Mucosa of rectum (tissue), 2 donors: ENCODE results near the gene TRIP6.

Source experiments
- H3K27ac ChIP-seq, 2 donors: one replicate each; pipeline ENCODE4 v1.7.0; 2013; ENCODE audit warnings: inconsistent platforms in 2 of 2, low read depth in 2 of 2, low read length in 2 of 2
- H3K27me3 ChIP-seq, 2 donors: one replicate each; pipeline ENCODE4 v1.7.0; 2013; ENCODE audit warnings: low read length in 2 of 2; ENCODE audit not compliant: control insufficient read depth in 2 of 2, insufficient read depth in 2 of 2
- H3K36me3 ChIP-seq, 2 donors: one replicate each; pipeline ENCODE4 v1.7.0; 2013; ENCODE audit warnings: low read length in 2 of 2; ENCODE audit not compliant: control insufficient read depth in 2 of 2, insufficient read depth in 2 of 2
- H3K4me1 ChIP-seq, 2 donors: one replicate each; pipeline ENCODE4 v1.7.0; 2013; ENCODE audit warnings: low read length in 2 of 2, mild to moderate bottlenecking in 1 of 2; ENCODE audit not compliant: control insufficient read depth in 2 of 2, insufficient read depth in 2 of 2
- H3K4me3 ChIP-seq, 2 donors: one replicate each; pipeline ENCODE4 v1.7.0; 2013; ENCODE audit warnings: low read length in 2 of 2
- H3K9ac ChIP-seq, 2 donors: one replicate each; pipeline ENCODE4 v1.7.0; 2013; ENCODE audit warnings: low read length in 2 of 2, low read depth in 1 of 2, mild to moderate bottlenecking in 1 of 2
- H3K9me3 ChIP-seq, 2 donors: one replicate each; pipeline ENCODE4 v1.7.0; 2013; ENCODE audit warnings: low read length in 2 of 2; ENCODE audit not compliant: control insufficient read depth in 2 of 2
- donor health status: healthy.
- donor health status: Normal muscosa, but diverticular disease.

TRIP6 gene

DNA sequence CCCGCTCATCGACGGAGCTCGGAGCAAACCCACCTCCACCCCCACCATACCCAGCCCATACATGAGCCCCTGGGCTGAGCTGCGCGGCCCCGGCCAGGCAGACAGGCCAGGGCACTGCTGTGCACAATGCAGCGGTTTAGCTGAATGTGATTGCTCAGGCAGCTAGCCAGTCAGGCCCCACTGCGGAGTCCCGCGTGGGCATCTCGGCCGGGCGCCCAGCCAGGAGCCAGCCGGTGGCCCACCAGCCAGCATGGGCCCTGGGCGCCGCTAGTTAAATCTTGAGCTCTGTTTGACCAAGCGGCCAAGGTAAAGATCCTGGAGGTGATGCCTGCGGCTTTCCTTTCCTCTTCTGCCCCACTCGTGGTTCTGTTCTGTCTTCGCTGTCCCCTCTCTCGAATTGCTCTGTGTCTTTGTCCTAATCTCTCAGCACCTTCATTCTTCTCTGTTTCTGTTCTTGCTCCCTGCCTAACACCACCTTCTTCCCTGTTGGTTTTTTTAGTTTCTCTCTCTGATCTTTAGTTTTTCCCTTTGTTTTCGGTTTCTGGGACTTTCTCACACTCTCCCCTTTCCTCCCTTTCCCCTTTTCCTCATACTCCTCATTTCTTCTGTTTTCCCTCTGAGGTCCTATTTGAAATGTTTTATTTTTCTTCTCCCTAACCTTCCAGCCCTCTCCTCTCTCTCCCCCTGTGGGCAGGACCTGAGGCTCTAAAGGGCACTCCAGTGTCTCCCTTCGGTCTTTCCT, 15.8 kb downstream of the TRIP6 start:
- Histone ChIP-seq H3K9ac (no peak overlapping the region), H3K9me3 (no peaks in the 10 kb centered on the region), H3K4me3 (no peak overlapping the region), H3K4me1 (peaks cover 11% of the 10 kb centered on the region in 2 donors), H3K27me3 (no peaks in the 10 kb centered on the region), H3K36me3 (peaks cover 63 to 77% of the 10 kb centered on the region in 2 donors), H3K27ac (no peak overlapping the region)

DNA sequence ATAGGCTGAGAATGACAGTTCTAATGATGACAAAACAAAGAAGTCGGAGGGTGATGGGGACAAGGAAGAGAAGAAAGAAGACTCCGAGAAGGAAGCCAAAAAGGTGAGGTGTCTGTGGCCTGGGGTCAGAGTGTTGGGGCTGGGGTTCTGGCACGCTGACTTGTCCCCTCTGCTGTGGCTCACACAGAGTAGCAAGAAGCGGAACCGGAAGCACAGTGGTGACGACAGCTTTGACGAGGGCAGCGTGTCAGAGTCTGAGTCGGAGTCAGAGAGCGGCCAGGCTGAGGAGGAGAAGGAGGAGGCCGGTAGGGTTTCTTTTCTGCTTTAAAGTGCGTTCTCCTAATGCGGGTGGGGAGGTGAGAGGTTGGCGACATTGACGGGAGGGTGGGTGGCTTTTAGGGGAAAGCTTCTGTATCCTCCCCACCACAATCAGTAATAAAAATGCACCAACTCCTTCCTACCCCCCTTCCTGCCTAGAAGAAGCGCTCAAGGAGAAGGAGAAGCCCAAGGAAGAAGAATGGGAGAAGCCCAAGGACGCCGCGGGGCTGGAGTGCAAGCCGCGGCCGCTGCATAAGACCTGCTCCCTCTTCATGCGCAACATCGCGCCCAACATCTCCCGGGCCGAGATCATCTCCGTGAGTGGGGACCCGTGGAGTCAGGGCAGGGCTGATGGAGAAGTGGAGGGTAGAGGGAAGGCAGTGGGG, 17.7 kb downstream of the TRIP6 start:
- no peaks in the 10 kb centered on the region for H3K9me3 ChIP-seq
- H3K36me3 ChIP-seq = peaks cover 61 to 72% of the 10 kb centered on the region in 2 donors
- H3K4me1 ChIP-seq = peaks cover 25 to 26% of the 10 kb centered on the region in 2 donors
- no peak overlapping the region for H3K27ac ChIP-seq
- H3K9ac ChIP-seq = no peak overlapping the region
- H3K4me3 ChIP-seq = no peak overlapping the region
- no peaks in the 10 kb centered on the region for H3K27me3 ChIP-seq

DNA sequence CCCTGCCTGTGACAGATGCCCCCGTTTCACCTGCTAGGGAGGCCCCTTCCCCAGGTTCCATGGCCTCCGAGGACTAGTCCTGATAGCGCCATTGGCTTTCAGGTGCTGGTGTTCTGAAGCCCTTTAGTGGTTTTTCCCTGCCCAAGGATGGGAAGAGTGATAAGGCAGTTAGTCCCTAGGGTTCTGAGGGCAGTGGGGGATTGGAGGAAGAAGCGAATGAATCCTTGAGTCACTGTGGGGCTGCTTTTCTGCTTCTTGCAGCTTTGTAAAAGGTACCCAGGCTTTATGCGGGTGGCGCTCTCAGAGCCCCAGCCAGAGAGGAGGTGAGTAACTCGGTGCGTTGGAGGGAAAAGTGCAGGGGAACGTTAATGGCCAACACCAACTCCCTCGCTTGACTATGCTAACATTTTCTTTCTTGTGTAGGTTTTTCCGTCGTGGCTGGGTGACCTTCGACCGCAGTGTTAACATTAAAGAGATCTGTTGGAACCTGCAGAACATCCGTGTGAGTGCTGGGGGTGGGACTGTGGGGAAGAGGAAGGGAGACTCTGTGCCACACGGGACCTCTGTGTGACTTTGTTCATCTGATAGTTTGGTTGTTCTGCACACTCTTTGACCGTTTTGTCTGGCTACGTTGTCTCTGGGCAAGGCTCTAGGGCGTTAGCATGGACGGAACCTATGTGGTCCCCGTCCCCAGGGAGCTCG, 18.4 kb downstream of the TRIP6 start:
- Histone ChIP-seq H3K4me1 (peaks cover 30 to 32% of the 10 kb centered on the region in 2 donors), H3K9me3 (no peaks in the 10 kb centered on the region), H3K27ac (no peak overlapping the region), H3K9ac (no peak overlapping the region), H3K4me3 (no peak overlapping the region), H3K36me3 (peaks cover 60 to 72% of the 10 kb centered on the region in 2 donors), H3K27me3 (no peaks in the 10 kb centered on the region)

DNA sequence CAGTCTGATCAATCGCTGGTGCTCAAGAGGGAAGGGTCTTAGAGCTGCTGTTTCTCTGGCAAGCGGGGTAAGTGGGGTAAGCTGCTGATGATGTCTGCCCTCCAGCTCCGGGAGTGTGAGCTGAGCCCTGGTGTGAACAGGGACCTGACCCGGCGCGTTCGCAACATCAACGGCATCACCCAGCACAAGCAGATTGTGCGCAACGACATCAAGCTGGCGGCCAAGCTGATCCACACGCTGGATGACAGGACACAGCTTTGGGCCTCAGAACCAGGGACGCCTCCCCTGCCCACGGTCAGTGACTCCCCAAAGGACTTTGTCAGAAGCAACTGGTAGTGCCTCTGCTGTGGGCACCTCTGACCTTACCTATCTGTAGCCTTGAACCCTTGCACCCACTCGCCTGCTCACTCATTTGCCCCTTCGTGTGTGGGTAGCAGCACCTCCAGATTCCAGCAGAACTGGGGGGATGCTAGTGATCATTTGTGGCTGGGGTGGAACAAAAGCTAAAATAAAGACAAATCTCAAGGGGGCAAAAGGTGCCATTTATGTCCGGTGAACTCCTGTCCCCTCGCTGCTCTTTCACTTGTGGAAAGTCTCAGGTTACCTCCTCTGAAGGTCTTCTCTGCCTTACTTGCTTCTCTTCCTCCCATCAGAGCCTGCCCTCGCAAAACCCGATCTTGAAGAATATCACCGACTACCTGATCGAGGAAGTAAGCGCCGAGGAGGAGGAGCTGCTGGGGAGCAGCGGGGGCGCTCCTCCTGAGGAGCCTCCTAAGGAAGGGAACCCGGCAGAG, 19.2 kb downstream of the TRIP6 start:
- Histone ChIP-seq H3K9me3 (no peaks in the 10 kb centered on the region), H3K4me1 (peaks cover 35 to 39% of the 10 kb centered on the region in 2 donors), H3K9ac (no peak overlapping the region), H3K4me3 (no peak overlapping the region), H3K27ac (peak overlapping the region in 1 of 2 donors; percentile 77), H3K27me3 (no peaks in the 10 kb centered on the region), H3K36me3 (peaks cover 58 to 70% of the 10 kb centered on the region in 2 donors)

DNA sequence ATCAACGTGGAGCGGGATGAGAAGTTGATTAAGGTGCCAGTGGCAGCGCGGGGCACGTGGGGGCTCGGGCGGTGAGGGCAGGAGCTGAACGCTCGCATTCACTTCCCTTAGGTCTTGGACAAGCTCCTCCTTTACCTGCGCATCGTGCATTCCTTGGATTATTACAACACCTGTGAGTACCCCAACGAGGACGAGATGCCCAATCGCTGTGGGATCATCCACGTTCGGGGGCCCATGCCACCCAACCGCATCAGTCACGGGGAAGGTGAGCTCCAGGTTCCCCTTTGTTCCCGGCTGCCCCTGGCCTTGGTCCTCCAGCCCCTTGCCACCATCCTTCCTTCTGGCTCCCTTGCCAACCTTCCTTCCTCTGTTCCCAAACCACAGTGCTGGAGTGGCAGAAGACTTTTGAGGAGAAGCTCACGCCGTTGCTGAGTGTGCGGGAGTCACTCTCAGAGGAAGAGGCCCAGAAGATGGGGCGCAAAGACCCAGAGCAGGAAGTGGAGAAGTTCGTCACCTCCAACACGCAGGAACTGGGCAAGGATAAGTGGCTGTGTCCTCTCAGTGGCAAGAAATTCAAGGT, 19.8 kb downstream of the TRIP6 start:
- Histone ChIP-seq H3K36me3 (peaks cover 51 to 63% of the 10 kb centered on the region in 2 donors), H3K4me1 (peaks cover 35 to 39% of the 10 kb centered on the region in 2 donors), H3K27me3 (no peaks in the 10 kb centered on the region), H3K4me3 (peak overlapping the region; percentile 3 to 51), H3K9me3 (no peaks in the 10 kb centered on the region), H3K27ac (peak overlapping the region; percentile 74 to 77), H3K9ac (peak overlapping the region; percentile 32 to 42)

DNA sequence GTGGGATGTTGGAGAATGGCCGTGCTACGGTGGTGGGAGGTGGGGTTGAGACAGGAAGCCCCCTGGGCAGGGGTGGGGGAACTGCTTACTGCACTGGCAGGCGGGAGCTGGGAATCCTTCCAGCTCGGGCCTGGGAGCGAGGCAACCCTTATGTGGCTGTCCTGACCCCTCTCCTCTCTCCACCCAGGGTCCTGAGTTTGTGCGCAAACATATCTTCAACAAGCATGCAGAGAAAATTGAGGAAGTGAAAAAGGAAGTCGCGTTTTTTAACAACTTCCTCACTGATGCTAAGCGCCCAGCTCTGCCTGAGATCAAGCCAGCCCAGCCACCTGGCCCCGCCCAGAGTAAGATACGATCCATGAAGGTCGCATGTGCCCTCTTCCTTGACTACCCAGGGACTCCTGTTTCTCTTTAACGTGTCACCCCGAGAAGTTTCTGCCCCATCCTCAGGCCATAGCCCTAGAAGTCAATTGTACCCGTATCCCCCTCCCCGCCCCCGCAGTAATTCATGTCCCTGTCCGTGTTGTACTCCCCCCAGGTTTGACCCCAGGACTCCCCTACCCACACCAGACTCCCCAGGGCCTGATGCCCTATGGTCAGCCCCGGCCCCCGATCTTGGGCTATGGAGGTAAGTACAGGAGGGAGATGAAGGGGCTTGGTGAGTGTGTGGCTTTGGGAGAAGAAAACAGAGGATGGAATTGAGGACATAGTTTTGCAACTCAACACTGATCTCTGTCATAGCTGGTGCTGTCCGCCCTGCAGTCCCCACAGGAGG, 20.5 kb downstream of the TRIP6 start:
- H3K4me3 ChIP-seq = peak overlapping the region in 1 of 2 donors; percentile 74
- peak overlapping the region; percentile 24 to 42 for H3K9ac ChIP-seq
- peak overlapping the region; percentile 74 to 77 for H3K27ac ChIP-seq
- peaks cover 35 to 39% of the 10 kb centered on the region in 2 donors for H3K4me1 ChIP-seq
- H3K27me3 ChIP-seq = no peaks in the 10 kb centered on the region
- H3K9me3 ChIP-seq = no peaks in the 10 kb centered on the region
- peaks cover 46 to 56% of the 10 kb centered on the region in 2 donors for H3K36me3 ChIP-seq

DNA sequence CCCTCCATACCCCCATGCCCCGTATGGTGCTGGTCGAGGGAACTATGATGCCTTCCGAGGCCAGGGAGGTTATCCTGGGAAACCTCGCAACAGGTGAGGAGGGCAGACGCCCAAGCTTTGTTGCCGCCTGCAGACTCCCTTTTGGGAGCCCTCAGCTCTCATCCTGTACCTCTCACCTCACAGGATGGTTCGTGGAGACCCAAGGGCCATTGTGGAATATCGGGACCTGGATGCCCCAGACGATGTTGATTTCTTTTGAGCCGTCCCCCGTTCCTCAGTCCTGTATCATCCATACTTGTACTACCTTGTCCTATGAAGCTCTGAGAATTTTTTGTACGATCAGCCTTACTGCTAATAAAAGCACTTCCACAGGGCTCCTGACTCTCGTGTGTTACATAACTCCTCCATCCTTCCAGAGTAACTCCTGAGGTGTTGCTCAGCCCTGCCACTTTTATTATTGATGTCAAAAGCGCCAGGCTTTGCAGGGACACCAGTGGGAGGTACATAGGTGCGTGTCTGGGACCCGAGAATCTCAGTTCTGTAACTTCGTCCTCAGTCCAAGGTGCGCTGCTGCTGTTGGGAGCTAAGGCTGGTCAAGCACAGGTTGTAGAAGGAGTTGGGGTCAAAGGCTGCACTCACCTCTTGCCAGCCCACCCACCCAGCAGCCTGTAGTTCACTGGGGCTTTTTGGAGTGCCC, 21.3 kb downstream of the TRIP6 start:
- Histone ChIP-seq H3K4me3 (peak overlapping the region; percentile 74 to 77), H3K9me3 (no peaks in the 10 kb centered on the region), H3K27me3 (no peaks in the 10 kb centered on the region), H3K4me1 (peaks cover 35 to 39% of the 10 kb centered on the region in 2 donors), H3K36me3 (peaks cover 40 to 49% of the 10 kb centered on the region in 2 donors), H3K9ac (peak overlapping the region; percentile 85 to 86), H3K27ac (peak overlapping the region; percentile 74 to 85)

DNA sequence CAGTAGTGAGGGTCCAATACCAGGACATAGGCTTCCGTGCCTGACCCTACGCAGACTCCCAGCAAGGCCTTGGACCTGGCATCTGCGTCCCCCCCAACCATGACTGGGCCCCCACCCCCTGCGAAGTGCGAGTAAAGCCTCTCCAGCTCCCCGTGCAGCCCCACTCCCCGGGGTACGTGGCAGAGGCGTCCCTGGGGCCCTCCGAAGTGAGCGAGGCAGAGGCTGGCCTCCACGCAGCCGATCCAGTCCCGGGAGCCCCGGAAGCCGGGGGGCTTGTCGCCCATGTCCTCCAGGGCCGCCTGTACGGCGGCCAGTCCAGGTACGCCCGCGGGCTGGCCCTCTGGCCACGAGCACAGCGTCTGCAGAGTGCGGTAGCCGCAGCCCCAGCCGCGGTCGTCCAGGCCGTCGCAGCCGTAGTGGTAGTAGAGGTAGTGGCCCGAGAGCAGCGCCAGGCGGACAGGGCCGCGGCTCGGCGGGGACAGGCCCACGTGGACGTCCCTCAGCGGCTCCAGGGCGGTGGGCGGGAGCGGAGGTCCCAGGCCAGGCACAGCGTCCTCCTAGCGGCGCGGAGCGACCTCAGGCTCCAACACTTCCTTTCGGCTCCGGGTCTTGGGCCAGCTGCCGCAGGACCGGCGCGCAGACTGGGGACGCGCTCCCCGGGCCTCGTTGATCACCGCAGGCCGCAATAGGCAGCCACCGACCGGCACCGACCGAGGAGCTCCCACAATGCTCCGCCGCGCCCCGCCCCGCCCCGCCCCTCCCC, 22.0 kb downstream of the TRIP6 start, which contains the start of gene UFSP1:
Gene UFSP1 (minus strand): TSS at position 728 of the 763 bp plus-strand sequence. CDS start 444 bp downstream, at position 284.
- peaks cover 35 to 39% of the 10 kb centered on the region in 2 donors for H3K4me1 ChIP-seq
- no peaks in the 10 kb centered on the region for H3K9me3 ChIP-seq
- peak within 1 kb of the TSS; percentile 75 to 80 for H3K4me3 ChIP-seq
- peaks cover 33 to 43% of the 10 kb centered on the region in 2 donors for H3K36me3 ChIP-seq
- H3K9ac ChIP-seq = peak within 1 kb of the TSS; percentile 85 to 86
- peaks cover 0 to 2% of the 10 kb centered on the region in 2 donors for H3K27me3 ChIP-seq
- H3K27ac ChIP-seq = peak within 1 kb of the TSS; percentile 93 to 95
